Measurements from ENCODE around the gene LETM1.

- TF ChIP-seq CTCF (conservative IDR thresholded peaks at IDR 0.05; ENCODE audit: low read depth in 2 of 2) (no peak), REST (IDR thresholded peaks at IDR 0.05; ENCODE audit: unreplicated experiment) (no peak), EZH2 (IDR thresholded peaks at IDR 0.05; ENCODE audit: low read depth, unreplicated experiment) (no peak), JUNB (IDR thresholded peaks at IDR 0.05; ENCODE audit: unreplicated experiment) (no peak), POLR2AphosphoS5 (IDR thresholded peaks at IDR 0.05; ENCODE audit: low read depth) (no peak), EZH2phosphoT487 (IDR thresholded peaks at IDR 0.05; ENCODE audit: unreplicated experiment) (no peak), CREB1 (CRISPR knock-in tag; IDR thresholded peaks at IDR 0.05; ENCODE audit: low read depth) (no peak), ZNF114 (CRISPR knock-in tag; IDR thresholded peaks at IDR 0.05) (no peak)
Measured at GRCh38 chr4:1880332-1880731, 24.4 kb upstream of the LETM1 start.

Data from GM23338 (cell line).